IMR-90 (cell line): ENCODE measurements around the gene DNAH6.

ENCODE experiments used
- SMC3 ChIP-seq: fragments of 150-350 bp; IDR thresholded peaks from 2 replicates; pipeline ENCODE4 v1.6.1; 2016; ENCODE audit warnings: low read depth, mild to moderate bottlenecking, antibody characterized with exemption, low read length, moderate library complexity
- TF ChIP-seq, protein P1 (sequence below): conservative IDR thresholded peaks from 2 replicates; pipeline ENCODE4 v1.5.1; 2012; ENCODE audit warnings: mild to moderate bottlenecking, low read depth, low read length, improper control_type of control experiment
- TF ChIP-seq, protein P2 (sequence below): fragments of 150-350 bp; IDR thresholded peaks from 2 replicates; pipeline ENCODE4 v1.6.1; 2016; ENCODE audit warnings: low read depth, mild to moderate bottlenecking, low read length, moderate library complexity, borderline replicate concordance

DNA sequence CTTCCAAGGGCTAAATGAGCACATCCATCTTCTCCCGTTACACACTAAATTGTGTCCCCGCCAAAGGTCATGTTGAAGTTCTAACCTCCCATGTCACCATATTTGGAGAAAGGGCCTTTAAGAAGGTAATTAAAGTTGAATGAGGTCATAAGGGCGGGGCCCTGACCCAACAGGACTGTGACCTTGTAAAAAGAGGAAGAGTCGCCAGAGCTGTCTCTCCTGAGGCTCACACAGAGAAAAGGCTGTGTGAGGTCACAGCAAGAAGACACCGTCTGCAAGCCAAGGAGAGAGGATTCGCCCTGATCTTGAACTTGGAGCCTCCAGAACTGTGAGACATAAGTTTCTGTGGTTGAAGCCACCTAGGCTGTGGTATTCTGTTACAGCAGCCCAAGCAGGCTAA, 340.5 kb downstream of the DNAH6 start:
- TF ChIP-seq, protein P1, sequence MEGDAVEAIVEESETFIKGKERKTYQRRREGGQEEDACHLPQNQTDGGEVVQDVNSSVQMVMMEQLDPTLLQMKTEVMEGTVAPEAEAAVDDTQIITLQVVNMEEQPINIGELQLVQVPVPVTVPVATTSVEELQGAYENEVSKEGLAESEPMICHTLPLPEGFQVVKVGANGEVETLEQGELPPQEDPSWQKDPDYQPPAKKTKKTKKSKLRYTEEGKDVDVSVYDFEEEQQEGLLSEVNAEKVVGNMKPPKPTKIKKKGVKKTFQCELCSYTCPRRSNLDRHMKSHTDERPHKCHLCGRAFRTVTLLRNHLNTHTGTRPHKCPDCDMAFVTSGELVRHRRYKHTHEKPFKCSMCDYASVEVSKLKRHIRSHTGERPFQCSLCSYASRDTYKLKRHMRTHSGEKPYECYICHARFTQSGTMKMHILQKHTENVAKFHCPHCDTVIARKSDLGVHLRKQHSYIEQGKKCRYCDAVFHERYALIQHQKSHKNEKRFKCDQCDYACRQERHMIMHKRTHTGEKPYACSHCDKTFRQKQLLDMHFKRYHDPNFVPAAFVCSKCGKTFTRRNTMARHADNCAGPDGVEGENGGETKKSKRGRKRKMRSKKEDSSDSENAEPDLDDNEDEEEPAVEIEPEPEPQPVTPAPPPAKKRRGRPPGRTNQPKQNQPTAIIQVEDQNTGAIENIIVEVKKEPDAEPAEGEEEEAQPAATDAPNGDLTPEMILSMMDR: no peak
- TF ChIP-seq, protein P2, sequence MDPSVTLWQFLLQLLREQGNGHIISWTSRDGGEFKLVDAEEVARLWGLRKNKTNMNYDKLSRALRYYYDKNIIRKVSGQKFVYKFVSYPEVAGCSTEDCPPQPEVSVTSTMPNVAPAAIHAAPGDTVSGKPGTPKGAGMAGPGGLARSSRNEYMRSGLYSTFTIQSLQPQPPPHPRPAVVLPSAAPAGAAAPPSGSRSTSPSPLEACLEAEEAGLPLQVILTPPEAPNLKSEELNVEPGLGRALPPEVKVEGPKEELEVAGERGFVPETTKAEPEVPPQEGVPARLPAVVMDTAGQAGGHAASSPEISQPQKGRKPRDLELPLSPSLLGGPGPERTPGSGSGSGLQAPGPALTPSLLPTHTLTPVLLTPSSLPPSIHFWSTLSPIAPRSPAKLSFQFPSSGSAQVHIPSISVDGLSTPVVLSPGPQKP: no peak
- no peak for TF ChIP-seq SMC3
